Hepatic stellate cell (primary cell): ENCODE data around the gene PPP1R12A.

Experiments
- DNase-seq: peaks from one replicate; pipeline ENCODE4 v3.0.0; 2011; ENCODE audit warnings: low spot score

Gene PPP1R12A

GRCh38 chr12:79935624-79936345 is 888 bp upstream of the PPP1R12A start:
- peak; percentile 17 for DNase-seq

DNA sequence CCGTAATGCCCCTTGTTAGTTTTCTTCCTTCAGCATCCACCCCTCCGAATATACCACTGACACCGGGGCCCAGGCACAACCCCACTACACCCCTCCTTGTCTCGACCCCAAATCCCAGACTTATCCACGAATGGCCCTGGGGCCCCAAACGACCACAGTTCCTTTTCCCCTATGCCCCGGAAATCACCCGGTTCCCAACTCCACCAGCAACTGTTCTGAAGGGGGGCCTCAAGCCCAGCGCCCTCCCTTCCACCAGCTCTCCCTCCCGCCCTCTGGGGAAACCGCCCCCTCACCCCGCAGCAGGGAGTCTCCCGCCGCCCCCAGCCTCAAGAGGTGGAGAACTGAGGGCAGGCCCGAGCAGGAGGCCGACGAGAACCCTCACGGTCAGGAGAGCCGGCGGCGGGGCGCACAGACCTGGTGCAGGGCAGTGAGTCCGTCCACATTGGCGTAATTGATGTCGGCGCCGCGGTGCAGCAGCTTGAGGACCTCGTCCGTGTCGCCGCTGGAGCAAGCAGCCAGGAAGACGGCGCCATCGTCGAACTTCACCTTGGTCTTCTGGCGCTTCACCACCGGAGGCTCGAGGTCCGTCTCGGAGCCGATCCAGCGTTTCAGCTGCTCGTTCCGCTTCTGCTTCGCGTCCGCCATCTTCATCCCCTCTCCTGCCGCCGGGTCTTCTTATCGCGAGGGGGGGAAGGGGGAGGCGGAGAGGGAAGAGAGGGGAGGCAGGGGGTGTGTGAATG is 446 bp downstream of the PPP1R12A start:
- peak; percentile 26 for DNase-seq

DNA sequence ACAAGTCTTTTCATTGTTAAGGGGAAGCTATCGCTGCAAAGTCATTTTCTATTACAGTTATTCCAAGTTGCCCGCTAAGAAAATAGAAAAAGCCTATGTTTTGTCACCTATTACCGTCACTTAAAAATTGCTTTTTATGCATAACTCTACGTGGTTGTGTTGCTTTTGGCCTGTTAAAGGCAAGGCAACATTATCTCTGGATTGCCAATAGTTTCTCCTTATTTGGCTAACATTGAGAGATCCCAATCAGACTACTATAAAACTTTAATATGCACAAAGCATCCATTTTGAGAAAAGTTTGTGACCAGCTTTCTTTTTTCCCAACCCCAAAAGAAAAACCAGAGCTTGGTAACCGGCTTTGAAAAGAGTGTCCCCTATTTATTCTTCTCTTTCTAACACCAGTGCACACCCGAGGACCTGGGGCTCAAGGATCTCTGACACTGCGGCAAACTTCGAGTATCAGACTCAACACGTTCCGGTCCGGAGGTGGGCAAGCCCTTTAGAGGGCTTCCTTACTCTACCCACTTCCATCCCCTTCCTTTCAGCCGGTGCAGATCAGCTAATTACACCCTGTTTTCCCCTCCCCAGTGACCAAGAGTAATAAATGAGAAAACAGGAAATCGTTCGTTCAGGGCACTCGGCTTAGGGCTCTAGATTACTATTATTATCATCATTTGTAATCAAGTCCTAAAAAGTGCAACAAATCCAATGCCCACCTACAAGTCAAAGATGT is 1.2 kb downstream of the PPP1R12A start:
- no peak for DNase-seq

DNA sequence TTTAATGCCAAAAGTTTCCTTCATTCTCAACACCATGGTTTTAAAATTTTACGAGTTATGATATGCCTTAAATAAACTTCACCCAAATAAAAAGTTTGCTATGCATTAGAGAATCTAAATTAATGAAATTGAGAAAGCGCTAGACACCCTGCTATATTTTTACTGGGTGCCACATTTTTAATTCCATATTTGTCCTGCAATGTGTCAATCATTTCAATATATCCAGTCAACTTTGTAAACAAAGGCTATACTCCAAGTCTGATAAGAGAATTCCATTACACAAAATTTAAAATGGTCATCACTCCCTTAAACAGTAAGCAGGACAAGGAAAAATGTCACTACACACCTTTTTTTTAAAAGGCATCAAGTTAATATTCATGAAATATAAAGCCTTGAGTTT is 1.9 kb downstream of the PPP1R12A start:
- no peak for DNase-seq

DNA sequence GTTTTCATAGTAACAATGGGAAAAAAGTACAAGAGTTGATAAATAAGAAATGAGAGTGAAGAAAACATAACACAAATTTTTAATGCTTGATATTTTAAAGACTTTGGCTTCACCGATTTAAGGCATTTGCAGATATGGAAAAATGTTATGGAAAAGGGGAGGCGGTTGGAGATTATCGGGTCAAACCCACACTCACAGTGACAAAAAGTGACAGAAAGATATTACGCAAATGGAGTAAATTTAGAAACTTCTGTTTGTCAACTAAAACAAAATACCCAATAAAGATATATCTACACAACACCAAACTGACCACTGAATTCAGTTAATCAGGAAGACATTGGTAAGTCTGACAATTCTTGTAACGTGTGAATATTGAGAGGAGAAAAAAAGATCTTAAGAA is 2.5 kb downstream of the PPP1R12A start:
- DNase-seq: no peak

GRCh38 chr12:79929065-79929464 is 5.8 kb downstream of the PPP1R12A start:
- no peak for DNase-seq

DNA sequence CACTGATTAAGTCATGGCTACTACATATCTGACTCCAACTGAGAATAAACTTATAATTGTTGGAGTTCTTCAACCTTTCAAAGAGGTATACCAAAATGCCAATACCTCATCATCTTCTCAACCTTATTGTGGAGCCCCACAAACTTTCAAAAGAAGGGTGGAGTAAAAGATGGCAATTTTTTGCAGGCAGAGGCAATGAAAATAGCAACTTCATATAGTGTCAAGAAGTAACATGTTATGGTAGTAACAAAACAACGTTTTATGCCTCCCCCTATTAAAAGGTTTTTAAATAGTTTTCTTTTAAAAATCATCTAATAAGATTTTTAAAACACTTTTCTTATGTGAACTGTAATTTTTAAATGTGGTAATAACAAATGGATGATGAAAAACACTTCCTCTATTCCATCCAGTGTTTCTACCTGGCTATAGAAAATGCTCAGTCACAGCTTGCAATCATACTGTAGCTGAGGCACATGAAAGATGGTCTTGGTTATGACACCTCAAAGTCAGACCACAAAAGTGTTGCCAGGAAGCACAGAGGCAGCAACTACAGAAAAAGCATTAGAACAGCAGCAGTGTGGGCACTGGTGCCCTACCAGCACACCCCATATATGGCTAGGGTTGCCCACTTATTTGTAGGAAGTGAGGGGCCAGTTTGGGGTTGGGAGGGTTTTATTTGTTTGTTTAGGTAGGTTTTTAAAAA is 7.0 kb downstream of the PPP1R12A start:
- DNase-seq: no peak

DNA sequence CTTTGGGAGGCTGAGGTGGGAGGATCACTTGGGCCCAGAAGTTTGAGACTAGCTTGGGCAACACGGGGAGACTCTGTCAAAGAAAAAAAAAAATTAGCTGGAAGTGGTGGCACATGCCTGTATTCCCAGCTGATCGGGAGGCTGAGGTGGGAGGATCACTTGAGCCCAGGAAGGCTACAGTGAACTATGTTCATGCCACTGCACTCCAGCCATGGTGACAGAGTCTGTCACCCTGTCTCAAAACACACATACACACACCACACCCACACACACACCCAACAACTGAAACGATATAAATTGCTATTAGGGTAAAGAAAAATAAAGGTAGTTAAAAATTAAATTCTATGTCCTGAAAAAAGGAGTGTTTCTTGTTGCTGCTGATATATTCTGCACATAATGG is 7.9 kb downstream of the PPP1R12A start:
- DNase-seq: no peak

- peak; percentile 14 for DNase-seq
These were observed 9.4 kb downstream of the PPP1R12A start for GRCh38 chr12:79925492-79925891.

DNA sequence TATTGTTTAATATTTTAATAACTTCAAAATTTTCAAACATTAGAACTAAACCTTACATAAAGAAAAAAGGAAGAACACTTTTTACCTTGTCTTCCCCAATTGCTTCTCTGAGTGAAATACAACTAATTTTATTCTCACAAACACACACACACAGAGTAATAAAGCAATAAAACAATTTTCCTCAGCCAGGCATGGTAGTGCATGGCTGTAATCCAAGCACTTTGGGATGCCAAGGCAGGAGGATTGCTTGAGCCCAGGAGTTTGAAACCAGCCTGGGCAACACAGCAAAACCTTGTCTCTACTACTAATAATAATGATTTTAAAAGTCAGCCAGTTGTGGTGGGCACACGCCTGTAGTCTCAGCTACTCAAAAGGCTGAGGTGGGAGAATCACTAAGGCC is 13.1 kb downstream of the PPP1R12A start:
- no peak for DNase-seq

DNA sequence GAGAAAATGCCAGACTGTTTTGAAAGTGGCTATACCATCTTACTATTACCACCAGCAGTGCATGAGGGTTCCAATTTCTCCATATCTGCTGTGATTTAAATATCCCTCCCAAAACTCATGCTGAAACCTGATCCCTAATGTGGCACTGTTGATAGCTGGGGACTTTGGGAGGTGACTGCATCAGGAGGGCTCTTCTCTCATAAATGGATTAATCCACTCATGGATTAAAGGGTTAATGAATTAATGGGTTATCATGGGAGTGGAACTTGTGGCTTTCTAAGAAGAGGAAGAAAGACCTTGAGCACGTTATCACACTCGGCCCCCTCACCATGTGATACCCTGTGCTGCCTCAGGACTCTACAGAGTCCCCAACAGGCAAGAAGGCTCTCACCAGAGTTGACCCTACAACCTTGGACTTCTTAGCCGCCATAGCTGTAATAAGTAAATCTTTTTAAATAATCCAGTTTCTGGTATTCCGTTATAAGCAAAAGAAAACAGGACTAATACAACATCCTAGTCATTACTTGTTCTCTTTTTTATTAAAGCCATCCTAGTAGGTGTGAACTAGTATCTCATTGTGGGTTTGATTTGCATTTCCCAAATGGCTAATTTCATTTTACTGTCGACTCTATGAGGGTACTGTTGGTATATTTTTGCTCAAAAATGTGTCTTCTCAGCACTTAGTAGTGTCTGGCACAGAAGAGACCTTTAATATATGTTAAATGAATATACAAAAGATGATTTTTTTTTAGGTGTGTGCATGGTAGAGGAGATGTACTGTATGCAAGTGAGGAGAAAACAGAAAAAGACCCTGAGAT is 14.3 kb downstream of the PPP1R12A start:
- DNase-seq: no peak

- DNase-seq: no peak
These were observed 15.1 kb downstream of the PPP1R12A start for GRCh38 chr12:79919762-79920161.

GRCh38 chr12:79916826-79917225 is 18.1 kb downstream of the PPP1R12A start:
- DNase-seq: no peak

DNA sequence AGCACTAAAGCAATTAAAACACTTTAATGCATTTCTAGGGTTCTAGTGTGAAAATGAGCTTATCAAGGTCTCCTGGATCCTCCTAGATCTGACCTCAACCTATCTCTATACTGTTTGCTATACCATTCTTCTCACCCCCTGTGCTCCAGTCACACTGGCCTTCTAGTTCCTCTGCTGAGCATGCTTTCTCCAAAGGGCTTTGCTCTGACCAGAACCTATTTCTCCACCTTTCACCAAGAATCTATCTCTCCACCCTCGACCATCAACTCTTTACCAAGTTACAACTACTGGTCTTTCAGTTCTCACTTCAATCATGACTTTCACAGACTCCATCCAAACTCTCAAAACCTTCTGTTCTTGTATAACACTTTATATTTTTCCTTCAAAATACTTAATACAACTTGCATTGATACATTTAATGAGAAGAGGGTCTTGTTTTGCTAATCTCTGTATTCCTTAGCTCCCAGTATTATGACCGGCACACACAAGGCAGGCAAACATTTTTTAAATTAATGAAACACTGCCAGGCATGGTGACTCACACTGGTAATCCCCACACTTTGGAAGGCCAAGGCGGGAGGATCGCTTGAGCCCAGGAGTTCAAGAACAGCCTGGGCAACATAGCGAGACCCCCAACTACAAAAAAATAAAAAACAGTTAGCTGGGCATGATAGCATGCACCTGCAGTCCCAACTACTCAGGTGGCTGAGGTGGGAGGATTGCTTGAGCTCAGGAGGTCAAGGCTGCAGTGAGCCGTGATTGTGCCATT is 22.8 kb downstream of the PPP1R12A start:
- no peak for DNase-seq

- DNase-seq: no peak
These were observed 26.5 kb downstream of the PPP1R12A start for GRCh38 chr12:79908366-79908765.

DNA sequence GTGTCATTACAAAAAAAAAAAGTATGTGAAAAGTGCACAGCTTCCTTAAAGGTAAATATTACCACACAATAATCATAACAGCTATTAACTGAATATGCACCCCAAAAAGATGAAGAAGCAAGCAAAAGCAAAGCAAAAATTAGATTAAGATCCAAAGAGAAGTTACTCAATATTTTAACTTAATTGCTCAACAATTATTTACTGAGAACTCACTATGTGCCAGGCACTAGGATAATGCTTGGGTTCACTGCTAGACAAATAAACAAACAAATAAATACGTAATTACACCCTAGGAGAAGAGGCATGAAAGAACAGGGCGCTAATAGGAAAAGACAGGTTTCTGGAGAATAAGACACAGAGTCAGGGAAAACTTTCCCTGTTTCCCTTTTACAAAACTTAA is 33.4 kb downstream of the PPP1R12A start:
- no peak for DNase-seq

- no peak for DNase-seq
These were observed 33.9 kb downstream of the PPP1R12A start for GRCh38 chr12:79900951-79901350.

GRCh38 chr12:79900199-79900598 is 34.7 kb downstream of the PPP1R12A start:
- no peak for DNase-seq

GRCh38 chr12:79897617-79898016 is 37.3 kb downstream of the PPP1R12A start:
- DNase-seq: peak; percentile 35

DNA sequence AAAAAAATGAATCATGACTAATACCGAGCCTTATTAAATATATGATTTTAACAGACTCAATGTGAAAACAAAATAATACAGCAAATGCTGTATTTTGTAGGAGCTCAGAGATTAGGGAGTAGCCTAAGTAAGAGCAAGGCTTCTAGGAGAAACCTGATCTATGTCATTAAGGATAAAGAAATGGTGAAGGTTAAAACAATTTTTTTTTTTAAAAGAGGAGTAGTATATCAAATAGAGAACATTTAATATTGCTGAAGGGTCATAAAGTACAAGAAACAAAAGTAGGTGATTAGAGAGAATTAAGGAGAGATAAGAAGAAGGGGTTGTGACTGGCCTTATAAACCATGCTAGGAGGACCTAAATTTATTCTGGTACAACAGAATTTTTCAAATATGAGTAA is 39.1 kb downstream of the PPP1R12A start:
- DNase-seq: no peak

- DNase-seq: no peak
These were observed 39.8 kb downstream of the PPP1R12A start for GRCh38 chr12:79895071-79895470.
